A673 (cell line): Measurements from ENCODE around the gene NKD1. TPM values are rescaled to one million over a fixed set of nuclear protein-coding genes. Genes with fewer than 3 reads are reported as not detected.

Experiments
- BruUV-seq: library from RNA; stranded (reverse); fragments of 400-500 nt; replicated peaks from 2 replicates; lab custom pipeline; 2021; lab: Mats Ljungman, UMichigan
- CTCF ChIA-PET: fragments of 300-600 bp; sonication (Branson Sonifier 250); formaldehyde crosslinking; loops from one replicate; lab custom pipeline; 2022; ENCODE audit warnings: antibody characterized with exemption; lab: Charles Lee
- POLR2A ChIA-PET: fragments of 300-600 bp; sonication (Branson Sonifier 250); formaldehyde crosslinking; loops from one replicate; lab custom pipeline; 2022; ENCODE audit warnings: antibody characterized with exemption; ENCODE audit not compliant: low non-redundant PET; lab: Charles Lee
- DNase-seq: peaks from one replicate; pipeline ENCODE4 v3.0.0-alpha.2; 2015; ENCODE audit warnings: low spot score
- H3K27ac ChIP-seq: fragments of 200-600 bp; sonication (generic); 2 replicates; pipeline ENCODE4 v1.5.1; 2016; ENCODE audit warnings: mixed run types, low read depth, mild to moderate bottlenecking, mixed read lengths, antibody characterized with exemption, low read length; ENCODE audit not compliant: poor library complexity, severe bottlenecking
- H3K27me3 ChIP-seq: fragments of 200-600 bp; sonication (generic); replicated peaks from 2 replicates; pipeline ENCODE4 v1.6.1; 2017; ENCODE audit warnings: mixed run types, low read depth, mild to moderate bottlenecking, mixed read lengths, antibody characterized with exemption, low read length; ENCODE audit not compliant: insufficient read depth, poor library complexity
- H3K36me3 ChIP-seq: fragments of 200-600 bp; sonication (generic); 2 replicates; pipeline ENCODE4 v1.6.1; 2016; ENCODE audit warnings: mixed run types, mild to moderate bottlenecking, mixed read lengths, antibody characterized with exemption, low read length; ENCODE audit not compliant: insufficient read depth, poor library complexity, severe bottlenecking
- H3K4me1 ChIP-seq: fragments of 200-600 bp; sonication (generic); 2 replicates; pipeline ENCODE4 v1.6.1; 2017; ENCODE audit warnings: mixed run types, mild to moderate bottlenecking, mixed read lengths, antibody characterized with exemption, low read length; ENCODE audit not compliant: insufficient read depth, poor library complexity, severe bottlenecking
- H3K4me3 ChIP-seq: fragments of 200-600 bp; sonication (generic); 2 replicates; pipeline ENCODE4 v1.5.1; 2016; ENCODE audit warnings: low read depth, mixed run types, mild to moderate bottlenecking, mixed read lengths, low read length; ENCODE audit not compliant: poor library complexity, severe bottlenecking
- H3K9me3 ChIP-seq: fragments of 200-600 bp; sonication (generic); 2 replicates; pipeline ENCODE4 v1.6.1; 2016; ENCODE audit warnings: mixed run types, low read depth, mild to moderate bottlenecking, mixed read lengths, antibody characterized with exemption, low read length; ENCODE audit not compliant: poor library complexity, severe bottlenecking
- EZH2 ChIP-seq: fragments of 200-600 bp; sonication (generic); IDR thresholded peaks from 2 replicates; pipeline ENCODE4 v1.6.1; 2017; ENCODE audit warnings: borderline replicate concordance, low read depth, mild to moderate bottlenecking, mixed read lengths, antibody characterized with exemption, low read length; ENCODE audit not compliant: poor library complexity, severe bottlenecking
- intact Hi-C: fragments of 100-400 bp; cut with micrococcal nuclease; formaldehyde crosslinking; loops from one replicate; pipeline ENCODE4 v1.10.0; 2022; ENCODE audit not compliant: unreplicated experiment
- total RNA-seq: library from RNA; stranded (reverse); gene quantifications from 2 replicates; pipeline ENCODE4 v1.2.3, GENCODE V29; 2021
- TF ChIP-seq, protein P1 (sequence below): fragments of 300-800, 200-600 bp; sonication (generic); conservative IDR thresholded peaks from 2 replicates; pipeline ENCODE4 v1.5.1; 2017; ENCODE audit warnings: low read depth, mild to moderate bottlenecking, antibody characterized with exemption, low read length, moderate library complexity, mixed read lengths

The NKD1 gene
- total RNA-seq, 1 experiment from 2014 or later = 1.1 TPM

DNA sequence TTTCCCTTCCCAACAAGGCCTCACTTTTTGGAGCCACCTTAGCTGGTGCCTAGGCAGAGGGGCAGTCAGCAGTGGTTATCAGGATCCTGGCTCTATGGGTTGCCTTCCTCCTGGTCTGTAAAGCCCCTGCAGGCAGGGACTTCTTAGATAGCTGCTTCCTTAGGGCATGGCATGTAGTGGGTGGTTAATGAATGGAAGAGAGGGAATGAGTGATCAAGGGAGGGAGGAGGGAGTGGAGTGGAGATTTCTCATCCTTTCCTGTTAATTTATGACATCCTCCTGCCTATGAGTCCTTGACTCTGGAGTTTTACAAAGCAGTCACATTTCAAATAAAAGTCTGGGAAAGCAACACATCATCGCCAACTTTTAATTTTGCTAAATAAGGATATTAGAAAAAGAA is 92.2 kb downstream of the NKD1 start:
- Histone ChIP-seq H3K27me3 (no peaks in the 10 kb centered on the region), H3K9me3 (no peaks in the 10 kb centered on the region), H3K4me3 (no peak overlapping the region), H3K4me1 (no peaks in the 10 kb centered on the region), H3K36me3 (no peaks in the 10 kb centered on the region), H3K27ac (no peak overlapping the region)
- POLR2A ChIA-PET = no interaction called here
- TF ChIP-seq, protein P1, sequence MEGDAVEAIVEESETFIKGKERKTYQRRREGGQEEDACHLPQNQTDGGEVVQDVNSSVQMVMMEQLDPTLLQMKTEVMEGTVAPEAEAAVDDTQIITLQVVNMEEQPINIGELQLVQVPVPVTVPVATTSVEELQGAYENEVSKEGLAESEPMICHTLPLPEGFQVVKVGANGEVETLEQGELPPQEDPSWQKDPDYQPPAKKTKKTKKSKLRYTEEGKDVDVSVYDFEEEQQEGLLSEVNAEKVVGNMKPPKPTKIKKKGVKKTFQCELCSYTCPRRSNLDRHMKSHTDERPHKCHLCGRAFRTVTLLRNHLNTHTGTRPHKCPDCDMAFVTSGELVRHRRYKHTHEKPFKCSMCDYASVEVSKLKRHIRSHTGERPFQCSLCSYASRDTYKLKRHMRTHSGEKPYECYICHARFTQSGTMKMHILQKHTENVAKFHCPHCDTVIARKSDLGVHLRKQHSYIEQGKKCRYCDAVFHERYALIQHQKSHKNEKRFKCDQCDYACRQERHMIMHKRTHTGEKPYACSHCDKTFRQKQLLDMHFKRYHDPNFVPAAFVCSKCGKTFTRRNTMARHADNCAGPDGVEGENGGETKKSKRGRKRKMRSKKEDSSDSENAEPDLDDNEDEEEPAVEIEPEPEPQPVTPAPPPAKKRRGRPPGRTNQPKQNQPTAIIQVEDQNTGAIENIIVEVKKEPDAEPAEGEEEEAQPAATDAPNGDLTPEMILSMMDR = no peak
- TF ChIP-seq EZH2 = no peak
- intact Hi-C loops = no loop called here
- CTCF ChIA-PET = no interaction called here
- no peak for DNase-seq
- no TSS peak for BruUV-seq

DNA sequence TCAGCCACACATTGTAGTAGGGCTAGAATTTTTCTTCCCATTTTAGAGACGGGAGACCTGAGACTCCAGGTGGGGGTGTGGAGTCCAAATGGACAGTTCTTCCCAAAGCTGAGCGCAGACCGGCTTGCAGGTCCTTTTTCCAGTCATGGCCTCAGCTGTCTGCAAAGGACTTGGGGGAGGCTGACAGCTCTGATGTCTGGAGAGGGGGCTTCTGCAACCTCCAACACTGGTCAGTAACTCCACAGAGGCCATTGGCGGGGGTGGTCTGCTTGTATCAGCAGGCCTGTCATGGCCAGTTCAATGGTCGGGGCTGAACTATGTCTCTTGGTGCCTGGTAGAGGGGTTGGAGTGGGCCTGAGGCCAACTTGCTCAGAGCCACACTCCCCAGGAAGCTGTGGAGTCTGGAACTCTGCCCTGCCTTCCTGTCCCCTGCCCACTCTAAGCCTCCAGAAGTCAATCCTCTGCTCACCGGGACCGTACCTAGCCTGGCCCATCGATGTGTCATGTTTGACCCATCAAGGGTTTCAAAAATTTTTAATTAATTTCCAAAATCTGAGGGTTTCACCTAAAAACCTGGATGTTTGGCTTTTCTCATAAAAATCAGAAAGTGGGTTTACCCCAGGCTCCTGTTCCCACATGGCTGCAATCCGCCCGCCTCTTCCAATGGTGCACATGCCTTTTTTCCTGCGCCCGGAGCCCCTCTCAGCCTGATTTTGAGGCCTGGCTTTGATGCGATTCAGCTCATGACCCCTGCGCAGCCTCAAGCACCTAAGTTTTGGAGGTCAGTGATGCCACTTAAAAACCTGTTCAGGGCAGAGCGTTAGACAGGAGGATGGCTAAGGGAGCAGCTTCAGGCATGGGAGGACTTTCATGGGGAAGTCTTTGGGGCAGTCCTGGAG is 93.0 kb downstream of the NKD1 start:
- CTCF ChIA-PET = no interaction called here
- intact Hi-C loops = no loop called here

DNA sequence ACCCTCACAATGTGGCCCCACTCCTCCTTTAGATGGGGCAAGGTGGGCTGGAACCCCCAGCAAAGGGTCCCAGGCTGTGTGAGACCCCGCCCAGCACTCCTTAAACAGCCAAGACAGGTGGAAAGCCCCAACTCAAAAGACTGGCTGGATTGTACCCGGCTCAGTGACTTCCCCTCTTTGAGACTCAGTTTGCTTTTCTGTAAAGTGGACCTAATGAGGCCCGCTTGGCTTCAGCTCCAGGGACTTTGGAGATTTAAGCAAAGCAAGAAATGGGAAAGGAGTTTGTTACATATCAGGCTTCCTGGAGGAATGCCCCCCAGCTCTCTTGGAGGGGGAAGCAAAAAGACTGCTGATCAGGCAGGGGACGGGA is 93.6 kb downstream of the NKD1 start:
- no peak for DNase-seq
- ChIA-PET POLR2A (no interaction called here), CTCF (no interaction called here)
- BruUV-seq = no TSS peak
- Histone ChIP-seq H3K4me3 (no peak overlapping the region), H3K36me3 (no peaks in the 10 kb centered on the region), H3K4me1 (no peaks in the 10 kb centered on the region), H3K9me3 (no peaks in the 10 kb centered on the region), H3K27ac (no peak overlapping the region), H3K27me3 (no peaks in the 10 kb centered on the region)
- TF ChIP-seq EZH2 = no peak
- TF ChIP-seq, protein P1 = no peak
- intact Hi-C loops = no loop called here

More for the DNA sequence above, 93.0 kb downstream of the NKD1 start:
- Histone ChIP-seq H3K4me3 (no peak overlapping the region), H3K27me3 (no peaks in the 10 kb centered on the region), H3K27ac (no peak overlapping the region), H3K36me3 (no peaks in the 10 kb centered on the region), H3K4me1 (no peaks in the 10 kb centered on the region), H3K9me3 (no peaks in the 10 kb centered on the region)
- POLR2A ChIA-PET = no interaction called here
- no TSS peak for BruUV-seq
- no peak for DNase-seq
- TF ChIP-seq, protein P1 = no peak
- no peak for TF ChIP-seq EZH2
